Measurements from ENCODE around the gene APBB1. TPM values are rescaled to one million over a fixed set of nuclear protein-coding genes. Genes with fewer than 3 reads are reported as not detected.

Gene APBB1
- total RNA-seq, 1 donor, result 35.4 TPM

- no peak for DNase-seq (ENCODE audit: low read depth)
- TF ChIP-seq CTCF (IDR thresholded peaks at IDR 0.05; ENCODE audit: insufficient read depth, low read depth, low read length), result no peak
- no peak overlapping the region for H3K4me3 ChIP-seq (ENCODE audit: low read depth, low read length)
Measured at GRCh38 chr11:6365659-6366058, 53.2 kb downstream of the APBB1 start.

GRCh38 chr11:6362873-6363678 lies 55.8 kb downstream of the APBB1 start:
- no peak overlapping the region for H3K4me3 ChIP-seq (ENCODE audit: low read depth, low read length)
- peak; percentile 96 for TF ChIP-seq CTCF (IDR thresholded peaks at IDR 0.05; ENCODE audit: insufficient read depth, low read depth, low read length)
- DNase-seq (ENCODE audit: low read depth), result peak; percentile 79

- TF ChIP-seq CTCF (IDR thresholded peaks at IDR 0.05; ENCODE audit: insufficient read depth, low read depth, low read length), result no peak
- DNase-seq (ENCODE audit: low read depth), result no peak
- H3K4me3 ChIP-seq (ENCODE audit: low read depth, low read length), result no peak overlapping the region
Measured at GRCh38 chr11:6362185-6362872, 56.6 kb downstream of the APBB1 start.

GRCh38 chr11:6360183-6360582 lies 58.7 kb downstream of the APBB1 start:
- H3K4me3 ChIP-seq (ENCODE audit: low read depth, low read length), result no peak overlapping the region
- no peak for DNase-seq (ENCODE audit: low read depth)
- no peak for TF ChIP-seq CTCF (IDR thresholded peaks at IDR 0.05; ENCODE audit: insufficient read depth, low read depth, low read length)

- no peak overlapping the region for H3K4me3 ChIP-seq (ENCODE audit: low read depth, low read length)
- no peak for TF ChIP-seq CTCF (IDR thresholded peaks at IDR 0.05; ENCODE audit: insufficient read depth, low read depth, low read length)
- DNase-seq (ENCODE audit: low read depth), result peak; percentile 76
Measured at GRCh38 chr11:6357222-6357621, 61.7 kb downstream of the APBB1 start.

GRCh38 chr11:6356503-6357055 lies 62.3 kb downstream of the APBB1 start:
- H3K4me3 ChIP-seq (ENCODE audit: low read depth, low read length), result no peak overlapping the region
- no peak for TF ChIP-seq CTCF (IDR thresholded peaks at IDR 0.05; ENCODE audit: insufficient read depth, low read depth, low read length)
- no peak for DNase-seq (ENCODE audit: low read depth)
